Activated T-cell treated with anti-CD3 and anti-CD28 coated beads for 48 hours (primary cell): Measurements from ENCODE around the gene SLC4A1AP.
A peak's percentile ranks its signal among the peaks of the same experiment; 100 is the strongest.
"Not testable (repeated sequence)": the region's sequence is repeated elsewhere in the genome, so short reads cannot be mapped to it uniquely, and the experiment has no call there.

Experiments
- DNase-seq: peaks from one replicate; pipeline ENCODE4 v3.0.0-alpha.2; 2020; ENCODE audit warnings: low read depth

Gene SLC4A1AP, protein sequence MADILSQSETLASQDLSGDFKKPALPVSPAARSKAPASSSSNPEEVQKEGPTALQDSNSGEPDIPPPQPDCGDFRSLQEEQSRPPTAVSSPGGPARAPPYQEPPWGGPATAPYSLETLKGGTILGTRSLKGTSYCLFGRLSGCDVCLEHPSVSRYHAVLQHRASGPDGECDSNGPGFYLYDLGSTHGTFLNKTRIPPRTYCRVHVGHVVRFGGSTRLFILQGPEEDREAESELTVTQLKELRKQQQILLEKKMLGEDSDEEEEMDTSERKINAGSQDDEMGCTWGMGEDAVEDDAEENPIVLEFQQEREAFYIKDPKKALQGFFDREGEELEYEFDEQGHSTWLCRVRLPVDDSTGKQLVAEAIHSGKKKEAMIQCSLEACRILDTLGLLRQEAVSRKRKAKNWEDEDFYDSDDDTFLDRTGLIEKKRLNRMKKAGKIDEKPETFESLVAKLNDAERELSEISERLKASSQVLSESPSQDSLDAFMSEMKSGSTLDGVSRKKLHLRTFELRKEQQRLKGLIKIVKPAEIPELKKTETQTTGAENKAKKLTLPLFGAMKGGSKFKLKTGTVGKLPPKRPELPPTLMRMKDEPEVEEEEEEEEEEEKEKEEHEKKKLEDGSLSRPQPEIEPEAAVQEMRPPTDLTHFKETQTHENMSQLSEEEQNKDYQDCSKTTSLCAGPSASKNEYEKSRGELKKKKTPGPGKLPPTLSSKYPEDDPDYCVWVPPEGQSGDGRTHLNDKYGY

DNA sequence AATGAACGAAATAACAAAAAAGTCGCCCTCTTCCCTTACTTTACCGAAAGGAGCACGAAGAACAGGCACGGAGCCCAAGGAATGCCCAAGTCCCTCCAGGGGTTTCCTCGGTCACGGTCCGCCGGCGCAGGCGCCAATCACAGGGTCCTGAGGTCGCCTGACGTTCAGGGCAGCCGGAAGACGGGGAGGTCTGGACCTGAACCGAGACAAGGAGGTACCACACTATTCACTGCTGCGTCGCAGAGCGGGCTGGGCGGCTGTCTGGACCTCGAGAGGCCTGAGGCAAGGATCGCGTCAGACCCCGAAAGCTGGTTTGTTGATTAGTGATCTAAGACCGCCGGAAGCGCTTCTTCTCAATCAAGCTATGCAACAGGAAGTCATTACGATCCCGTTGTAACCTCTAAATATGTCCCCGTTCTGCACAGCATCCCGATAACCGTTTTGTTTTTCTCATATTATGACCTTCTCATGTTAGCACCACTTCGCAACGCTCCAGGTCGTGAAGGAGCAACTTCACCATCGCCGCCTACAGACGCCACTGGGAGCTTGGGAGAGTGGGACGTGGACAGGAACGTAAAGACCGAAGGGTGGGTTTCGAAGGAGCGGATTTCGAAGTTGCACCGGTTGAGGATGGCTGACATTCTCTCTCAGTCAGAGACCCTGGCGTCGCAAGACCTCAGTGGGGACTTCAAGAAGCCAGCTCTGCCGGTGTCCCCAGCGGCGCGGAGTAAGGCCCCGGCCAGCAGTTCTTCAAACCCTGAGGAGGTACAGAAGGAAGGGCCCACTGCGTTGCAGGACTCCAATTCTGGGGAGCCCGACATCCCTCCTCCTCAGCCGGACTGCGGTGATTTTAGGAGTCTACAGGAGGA is at the start of gene SLC4A1AP, which contains the start of gene SUPT7L:
SLC4A1AP (plus strand) TSS at position 605 of the 869 bp plus-strand sequence; CDS start at position 631, 26 bp downstream.
SUPT7L (minus strand) TSS at position 330 of the 869 bp plus-strand sequence. CDS start 1,422 bp downstream, outside the sequence.
- peak; percentile 56 for DNase-seq

DNA sequence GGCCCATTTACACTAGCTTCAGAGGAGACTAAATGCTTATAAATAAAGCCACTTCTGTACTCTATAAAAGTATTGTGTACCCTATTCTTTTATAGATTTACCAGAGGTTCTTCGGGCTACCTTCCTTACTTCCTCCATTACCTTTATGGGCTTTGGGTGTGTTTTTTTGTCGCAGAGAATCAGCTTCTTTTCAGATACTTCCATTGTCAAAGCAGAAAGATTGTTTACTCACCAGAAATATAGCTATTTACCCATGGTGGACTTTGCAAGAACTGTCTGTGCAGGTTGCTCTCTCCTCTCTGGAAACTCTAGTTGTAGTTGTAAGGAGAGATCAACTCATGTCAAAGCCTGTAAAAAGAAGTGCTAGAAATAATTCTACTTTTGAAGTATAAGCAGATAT is 49.7 kb upstream of the SLC4A1AP start:
- DNase-seq = no peak

DNA sequence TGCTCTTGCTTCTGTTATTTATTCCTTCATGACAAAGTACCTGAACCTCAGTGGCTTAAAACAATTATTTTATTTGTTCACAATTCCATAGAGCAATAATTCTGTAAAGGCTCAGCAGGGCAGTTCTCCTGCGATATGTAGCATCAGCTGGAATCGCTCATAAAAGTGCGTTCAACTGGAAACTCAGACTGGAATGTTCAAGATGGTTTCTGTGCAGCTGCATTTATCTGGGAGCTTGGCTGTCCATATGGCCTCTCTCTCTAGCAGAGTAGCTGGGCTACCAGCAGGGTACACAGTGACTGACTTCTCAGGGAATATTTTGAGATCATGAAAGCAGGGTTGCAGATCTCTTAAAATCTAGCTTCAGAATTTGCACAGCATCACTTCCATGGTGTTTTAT is 48.4 kb upstream of the SLC4A1AP start:
- DNase-seq = no peak

DNA sequence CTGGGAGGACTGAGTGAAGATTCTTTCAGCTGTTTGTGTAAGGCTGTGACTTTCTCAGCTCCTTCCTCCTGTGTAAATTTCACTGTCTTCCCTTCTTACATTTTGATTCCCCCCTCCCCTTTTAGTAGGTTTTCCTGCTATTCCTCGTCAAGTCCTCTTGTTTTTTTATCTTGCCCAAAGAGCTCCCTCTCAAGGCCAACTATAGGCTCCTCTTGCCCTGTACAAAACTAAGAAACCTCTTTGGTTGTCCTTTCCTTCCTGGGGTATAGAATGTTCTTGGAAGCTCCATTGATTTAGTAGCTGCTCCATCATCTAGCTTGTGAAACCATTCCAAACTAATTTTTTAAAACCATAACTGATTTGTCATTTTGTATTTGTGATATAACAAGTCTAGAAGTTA is 42.2 kb upstream of the SLC4A1AP start:
- no peak for DNase-seq

DNA sequence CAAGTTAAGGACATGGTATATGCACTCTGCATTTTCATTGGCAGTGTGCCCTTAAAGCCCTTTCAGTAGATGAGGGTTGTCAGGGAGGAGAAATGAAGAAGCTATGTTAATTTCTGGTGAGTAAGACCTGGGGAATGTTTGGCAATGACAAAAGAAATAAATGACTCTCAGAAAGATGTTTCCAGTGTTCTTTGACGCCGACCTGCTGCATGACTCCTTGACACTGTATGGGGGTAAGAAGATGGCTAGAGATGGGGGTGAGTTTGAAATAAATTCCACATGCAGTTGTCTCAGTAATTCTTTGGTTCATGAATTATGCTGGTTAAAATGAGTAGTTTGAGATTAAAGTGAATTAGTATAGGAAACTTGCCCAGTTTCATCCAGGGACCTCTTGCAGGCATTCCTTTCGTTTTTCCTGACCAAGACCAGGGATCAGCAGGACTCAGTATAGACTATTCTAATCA is 40.7 kb upstream of the SLC4A1AP start:
- DNase-seq = no peak

DNA sequence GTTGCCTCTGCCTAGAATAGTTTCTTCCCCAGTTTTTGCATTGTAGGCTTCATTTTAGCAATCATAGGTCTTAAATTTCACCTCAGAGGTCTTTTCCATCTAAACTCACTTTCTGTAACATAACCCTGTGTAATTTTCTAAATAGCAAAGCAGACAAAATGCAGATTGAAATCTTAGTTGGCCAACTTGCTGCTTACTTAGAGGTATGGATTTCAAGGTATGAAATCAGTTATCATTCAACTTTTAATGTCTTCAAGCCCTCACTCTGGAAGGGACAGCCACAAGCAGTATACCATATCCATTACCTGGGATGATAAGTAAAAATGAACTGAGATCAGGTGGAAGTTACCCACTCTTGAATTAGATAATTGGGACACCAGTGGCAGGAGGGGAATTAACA is 38.7 kb upstream of the SLC4A1AP start:
- no peak for DNase-seq

DNA sequence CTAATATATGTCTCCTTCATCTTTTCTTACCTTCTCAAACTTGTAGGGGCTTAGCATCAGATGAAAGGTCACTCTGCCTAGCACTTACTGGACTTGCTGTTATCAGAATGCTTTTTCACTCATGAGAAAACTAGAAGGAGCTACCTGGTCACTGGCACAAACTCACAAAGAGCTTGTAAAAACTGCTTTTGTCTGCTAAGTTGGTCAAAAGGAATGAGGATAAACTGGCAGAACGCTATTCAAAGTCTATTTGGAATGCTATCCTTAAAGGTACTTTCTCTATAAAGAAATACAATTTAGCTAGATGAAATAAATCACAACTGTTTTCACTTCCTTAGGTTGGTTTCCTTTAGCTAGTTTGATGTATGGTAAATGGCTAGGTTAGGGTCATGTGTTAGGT is 37.4 kb upstream of the SLC4A1AP start:
- not testable (repeated sequence) for DNase-seq

DNA sequence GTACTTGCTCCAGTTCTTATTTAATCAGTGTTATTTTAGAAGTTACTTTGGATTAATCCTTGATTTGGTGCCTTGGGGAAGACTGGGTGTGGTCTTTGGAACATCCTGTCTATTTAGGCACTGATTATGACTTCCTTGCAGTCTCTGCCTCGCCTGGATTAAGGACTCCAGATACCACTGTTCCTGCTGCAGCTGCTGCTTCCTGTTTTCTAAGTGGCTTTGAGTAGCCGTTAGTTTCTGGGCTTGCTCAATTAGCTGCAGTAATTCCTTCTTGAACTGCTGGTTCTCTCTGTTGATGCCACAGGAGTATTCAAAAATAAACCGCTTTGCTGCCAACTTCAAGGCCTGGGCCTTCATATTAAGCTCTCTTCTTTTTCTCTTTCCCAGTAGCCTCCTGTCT is 36.8 kb upstream of the SLC4A1AP start:
- not testable (repeated sequence) for DNase-seq

DNA sequence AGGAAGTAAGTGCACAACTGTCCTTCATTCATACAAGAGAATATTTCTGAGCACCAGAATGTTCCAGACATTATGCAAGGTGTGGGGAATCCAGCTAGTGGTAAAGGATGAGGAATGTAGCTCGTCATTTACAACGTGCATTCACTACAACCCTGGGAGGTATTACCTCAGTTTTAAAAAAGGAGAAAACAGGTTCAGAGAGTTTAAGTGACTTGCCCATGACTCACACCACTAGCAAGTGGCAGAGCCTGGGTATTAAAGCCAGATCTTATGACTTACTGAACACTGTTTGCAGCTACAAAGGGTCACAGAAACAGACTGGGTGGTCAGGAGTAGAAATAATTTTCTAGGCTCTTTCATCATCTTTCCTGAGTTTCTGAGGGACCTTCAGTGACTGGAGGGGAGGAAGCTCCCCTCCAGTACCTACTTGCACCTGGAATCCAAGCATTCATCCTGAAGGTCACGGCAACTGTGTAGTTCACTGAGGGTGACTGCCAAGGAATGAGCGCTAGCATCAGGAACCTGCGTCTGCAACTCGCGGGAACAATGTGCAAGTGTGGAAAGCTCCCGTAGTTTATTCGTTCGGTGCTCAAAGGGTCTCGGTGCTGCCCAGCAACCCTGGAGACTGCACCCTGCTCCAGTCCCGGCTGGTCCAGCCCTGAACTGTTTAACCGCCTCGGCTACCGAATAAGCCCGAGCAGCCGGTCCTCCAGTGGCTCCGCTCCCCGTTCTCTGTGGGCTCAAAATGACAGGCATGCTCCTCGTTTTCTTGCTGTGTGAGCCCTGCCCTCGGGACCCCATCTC is 35.5 kb upstream of the SLC4A1AP start:
- no peak for DNase-seq

DNA sequence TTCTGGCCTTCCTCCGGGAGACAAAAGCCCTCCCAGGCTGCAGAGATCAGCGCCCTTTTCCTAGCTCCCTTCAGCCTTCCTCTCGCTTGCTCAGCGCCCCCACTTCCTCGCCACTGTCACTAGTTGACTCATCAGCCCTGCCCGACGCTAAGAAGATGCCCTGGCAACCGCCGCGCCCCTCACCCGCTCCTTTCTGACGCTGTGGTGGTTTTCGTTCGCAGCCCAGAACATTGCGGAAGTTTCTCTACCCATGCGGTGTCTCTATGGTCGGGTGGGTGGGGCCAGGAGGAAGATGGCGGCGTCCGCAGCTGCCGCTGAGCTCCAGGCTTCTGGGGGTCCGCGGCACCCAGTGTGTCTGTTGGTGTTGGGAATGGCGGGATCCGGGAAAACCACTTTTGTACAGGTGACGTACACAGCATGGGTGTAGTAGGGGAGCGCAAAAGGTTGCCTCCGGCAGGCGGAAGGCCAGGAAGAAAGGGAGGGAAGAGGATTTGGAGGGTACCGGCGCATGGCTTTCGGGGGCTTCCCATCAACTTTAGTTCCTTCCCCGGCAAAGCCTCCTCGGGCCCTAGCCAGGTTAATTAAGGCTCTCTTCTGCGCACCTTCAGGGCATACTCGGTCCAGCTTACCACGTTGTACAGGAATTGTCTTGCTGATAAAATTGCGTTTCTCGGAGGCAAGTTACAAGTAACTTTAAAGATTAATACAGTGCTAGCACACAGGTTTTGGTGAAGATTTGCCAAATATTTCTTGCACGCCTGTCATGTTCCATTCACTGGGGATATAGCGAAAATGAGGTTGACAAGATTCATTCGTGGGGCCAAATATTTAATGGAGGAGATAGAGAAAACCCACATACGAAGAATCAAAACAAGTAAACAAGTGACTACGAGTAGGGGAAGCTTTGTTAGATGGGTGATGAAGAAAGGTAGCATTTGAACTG is 34.7 kb upstream of the SLC4A1AP start, which contains the start of the genes CCDC121 and GPN1:
CCDC121 (minus strand) TSS at position 246 of the 943 bp plus-strand sequence. CDS start 1,213 bp downstream, outside the sequence.
GPN1 (plus strand) TSS at position 284 of the 943 bp plus-strand sequence; CDS start at position 293, 9 bp downstream.
- peak; percentile 93 for DNase-seq

DNA sequence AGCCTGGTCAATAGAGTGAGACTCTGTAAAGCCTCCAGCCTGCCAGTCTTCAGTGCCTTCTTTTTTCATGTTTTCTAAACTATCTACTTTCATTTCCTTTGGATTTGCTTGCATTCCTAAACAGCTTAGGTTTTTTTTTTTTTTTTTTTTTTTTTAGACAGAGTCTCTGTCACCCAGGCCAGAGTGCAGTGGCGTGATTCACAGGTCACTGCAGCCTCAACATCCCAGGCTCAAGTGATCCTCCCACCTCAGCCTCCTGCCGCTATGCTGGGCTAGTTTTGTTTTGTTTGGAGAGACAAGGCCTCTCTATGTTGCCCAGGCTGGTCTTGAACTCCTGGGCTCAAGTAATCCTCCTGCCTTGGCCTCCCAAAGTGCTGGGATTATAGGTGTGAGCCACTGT is 33.4 kb upstream of the SLC4A1AP start:
- DNase-seq = not testable (repeated sequence)

DNA sequence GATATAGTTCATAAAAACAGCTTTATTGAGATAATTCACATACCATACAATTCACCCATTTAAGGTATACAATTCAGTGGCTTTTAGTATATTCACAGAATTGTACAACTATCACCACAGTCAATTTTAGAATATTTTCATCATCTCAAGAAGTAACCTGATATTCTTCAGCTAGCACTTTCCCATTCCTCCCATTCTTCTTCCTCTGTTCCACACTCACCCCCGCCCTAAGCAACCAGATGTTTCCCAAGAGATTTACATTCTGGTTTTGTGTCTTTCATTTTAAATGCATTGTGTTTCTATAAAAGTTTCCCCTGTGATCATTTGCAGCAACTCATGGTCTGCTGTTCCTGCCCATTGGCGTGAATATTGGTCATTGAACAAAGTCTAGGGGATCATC is 29.4 kb upstream of the SLC4A1AP start:
- DNase-seq = no peak

DNA sequence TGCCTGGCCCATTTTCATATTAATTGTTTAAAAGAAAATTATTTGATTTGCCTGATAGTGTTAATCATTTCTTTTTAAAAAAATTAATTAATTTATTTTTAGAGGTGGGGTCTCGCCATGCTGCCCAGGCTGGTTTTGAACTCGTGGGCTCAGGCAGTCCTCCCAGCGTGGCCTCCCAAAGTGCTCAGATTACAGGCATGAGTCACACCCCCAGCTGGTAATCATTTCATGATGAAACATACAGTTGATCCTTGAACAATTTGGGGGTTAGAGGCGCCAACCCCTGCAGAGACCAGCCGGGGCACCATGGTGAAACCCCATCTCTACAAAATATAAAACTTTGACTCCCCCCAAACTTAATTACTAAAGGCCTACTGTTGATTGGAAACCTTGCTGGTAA is 26.9 kb upstream of the SLC4A1AP start:
- no peak for DNase-seq

DNA sequence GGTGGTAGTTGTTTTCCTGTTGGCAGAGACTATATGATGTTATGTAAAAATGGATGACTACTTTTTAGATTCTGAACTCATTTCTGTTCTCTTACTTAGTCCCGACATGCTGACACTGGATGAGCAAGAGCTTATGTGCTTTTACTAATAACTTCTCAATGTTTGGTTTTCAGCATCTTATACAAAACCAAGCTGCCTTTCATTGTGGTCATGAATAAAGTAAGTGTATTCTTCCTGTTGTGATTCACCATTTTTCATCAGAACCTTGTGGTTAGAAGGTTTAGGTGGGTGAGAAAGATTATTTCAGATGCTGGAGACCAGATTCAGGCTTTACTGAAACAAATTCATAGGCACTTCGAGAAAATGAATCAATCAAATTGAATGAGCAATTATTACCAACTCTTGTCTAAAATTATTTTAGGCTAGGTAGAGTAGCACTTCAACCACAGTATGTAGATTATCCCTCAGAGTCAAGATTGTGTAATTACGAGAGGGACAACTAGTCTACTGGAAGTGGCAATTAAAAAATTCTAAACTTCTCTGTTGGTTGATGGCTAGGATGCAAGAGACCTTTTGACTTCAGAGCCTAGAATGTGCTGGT is 25.6 kb upstream of the SLC4A1AP start:
- DNase-seq = no peak

DNA sequence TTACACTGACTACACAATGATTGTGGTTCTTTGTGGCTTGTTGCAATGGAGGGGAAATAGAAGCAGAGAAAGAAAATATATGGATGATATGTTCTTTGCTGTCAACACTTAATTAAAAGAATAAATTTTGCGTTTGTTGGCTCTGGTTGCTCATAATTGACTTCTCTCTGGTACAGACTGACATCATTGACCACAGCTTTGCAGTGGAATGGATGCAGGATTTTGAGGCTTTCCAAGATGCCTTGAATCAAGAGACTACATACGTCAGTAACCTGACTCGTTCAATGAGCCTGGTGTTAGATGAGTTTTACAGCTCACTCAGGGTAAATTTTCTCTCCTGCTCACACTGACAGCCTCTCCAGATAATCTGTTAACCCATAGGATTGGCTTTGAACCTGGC is 25.0 kb upstream of the SLC4A1AP start:
- peak; percentile 16 for DNase-seq

DNA sequence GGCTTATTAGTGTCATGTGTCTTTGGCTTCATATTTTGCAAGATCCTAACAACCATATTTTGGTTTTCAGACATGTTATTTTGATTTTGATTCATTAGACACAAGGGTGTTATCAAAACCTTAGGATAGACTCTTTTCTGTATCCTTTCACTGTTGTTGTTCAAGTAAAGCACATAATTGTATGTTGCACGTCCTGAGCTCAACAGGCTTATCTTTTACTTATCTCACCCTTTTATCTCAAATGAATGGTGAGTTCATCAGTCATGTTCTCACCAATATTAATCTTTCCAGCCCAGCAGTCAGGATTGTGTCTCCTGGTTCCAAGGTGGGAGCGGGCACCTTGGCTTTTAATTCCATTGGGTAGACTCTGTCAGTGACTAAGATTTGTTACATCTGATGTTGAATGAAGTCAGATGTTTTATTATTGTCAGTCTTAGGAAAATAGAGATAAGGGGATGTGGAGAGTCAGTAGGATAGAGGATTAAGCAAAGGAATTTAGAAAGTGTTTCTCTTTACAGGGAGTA is 22.9 kb upstream of the SLC4A1AP start:
- no peak for DNase-seq

DNA sequence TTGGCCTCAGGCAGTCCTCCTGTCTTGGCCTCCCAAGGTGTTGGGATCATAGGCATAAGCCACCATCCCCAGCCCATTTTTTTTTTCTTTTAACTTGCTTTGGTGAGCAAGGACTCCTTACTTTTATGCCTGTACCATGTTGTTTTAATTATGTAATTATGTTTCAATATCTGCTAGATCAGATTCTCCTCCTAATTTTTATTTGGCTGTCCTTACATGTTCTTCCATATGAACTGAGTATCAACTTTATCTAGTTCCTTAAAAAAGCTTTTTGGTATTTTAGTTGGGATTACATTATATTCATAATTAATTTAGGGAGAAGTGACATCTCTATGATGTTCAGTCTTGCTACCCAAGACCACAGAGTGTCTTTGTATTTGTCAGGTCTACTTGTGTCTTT is 18.5 kb upstream of the SLC4A1AP start:
- no peak for DNase-seq

DNA sequence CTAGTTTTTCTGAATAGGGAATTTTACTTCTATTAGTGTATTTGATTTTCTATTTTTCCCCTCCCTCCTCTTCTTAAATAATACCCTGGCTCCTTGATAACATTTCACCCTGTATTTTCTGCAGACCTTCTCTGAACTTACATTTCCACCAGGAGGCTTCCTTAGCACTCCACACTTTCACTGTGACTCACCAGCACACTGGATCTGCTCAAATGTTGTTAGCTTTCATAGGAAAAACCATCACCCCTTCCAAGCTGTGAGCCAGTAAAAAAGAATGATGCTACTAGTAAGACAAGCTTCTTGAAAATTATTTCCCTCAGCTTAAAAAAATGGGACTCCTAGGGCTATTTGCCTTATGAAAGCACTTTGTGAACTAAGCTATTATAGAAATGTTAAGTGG is 16.4 kb upstream of the SLC4A1AP start:
- no peak for DNase-seq

DNA sequence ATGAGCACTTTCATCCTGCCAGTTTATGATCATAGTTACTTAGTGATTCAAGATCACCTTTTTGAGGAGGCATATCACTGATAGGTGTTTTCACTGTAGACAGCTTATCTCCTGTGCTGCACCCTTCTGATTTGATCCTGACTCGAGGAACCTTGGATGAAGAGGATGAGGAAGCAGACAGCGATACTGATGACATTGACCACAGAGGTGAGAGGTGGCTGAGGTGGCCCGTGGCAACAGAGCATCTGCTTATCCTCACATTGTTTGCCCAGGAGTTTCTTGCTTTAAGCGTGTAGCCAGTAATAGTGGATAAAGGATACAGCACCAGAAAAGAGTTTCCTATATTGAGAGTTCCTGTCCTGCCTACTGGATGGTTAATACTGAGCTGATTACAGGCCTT is 16.0 kb upstream of the SLC4A1AP start:
- DNase-seq = no peak
